Rectal smooth muscle tissue (tissue), 1 donor: Measurements from ENCODE around the gene PHAF1.

Experiments used
- H3K27ac ChIP-seq: one replicate; pipeline ENCODE4 v1.7.0; 2013; ENCODE audit warnings: low read depth, low read length, inconsistent platforms
- H3K27me3 ChIP-seq: one replicate; pipeline ENCODE4 v1.7.0; 2013; ENCODE audit warnings: low read length; ENCODE audit not compliant: control insufficient read depth, insufficient read depth
- H3K36me3 ChIP-seq: one replicate; pipeline ENCODE4 v1.7.0; 2013; ENCODE audit warnings: low read length; ENCODE audit not compliant: control insufficient read depth, insufficient read depth
- H3K4me1 ChIP-seq: one replicate; pipeline ENCODE4 v1.7.0; 2013; ENCODE audit warnings: low read length; ENCODE audit not compliant: control insufficient read depth, insufficient read depth
- H3K4me3 ChIP-seq: one replicate; pipeline ENCODE4 v1.7.0; 2013; ENCODE audit warnings: low read length
- H3K9ac ChIP-seq: one replicate; pipeline ENCODE4 v1.7.0; 2013; ENCODE audit warnings: low read length

The PHAF1 gene

DNA sequence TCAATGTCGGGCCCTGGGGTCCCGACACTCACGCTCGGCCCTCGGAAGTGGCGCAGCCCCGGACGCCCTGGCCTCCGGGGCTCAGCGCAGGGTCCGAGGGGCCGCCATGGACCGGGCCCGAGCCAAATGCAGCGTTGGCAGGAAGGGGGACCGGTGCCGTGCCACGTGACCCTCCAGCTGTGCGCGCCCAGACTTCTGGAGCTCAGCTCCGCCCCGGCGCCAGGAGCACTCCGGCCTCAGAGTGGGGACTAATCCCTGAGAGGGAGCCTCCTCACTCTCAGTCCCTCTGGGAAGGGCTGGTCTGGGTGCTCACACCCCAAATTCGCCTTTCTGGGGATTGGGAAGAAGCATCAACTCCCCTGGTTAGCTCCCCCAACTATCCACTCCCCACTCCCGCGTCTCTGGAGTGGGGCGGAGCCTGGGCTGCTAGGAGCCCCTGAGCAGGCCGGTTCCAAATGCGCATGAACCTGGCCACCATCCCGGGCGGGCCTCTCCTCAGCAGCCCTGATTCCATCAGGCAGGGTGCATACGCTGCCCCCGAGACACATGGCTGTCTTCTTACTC, 41.2 kb downstream of the PHAF1 start, which contains the start of gene B3GNT9:
Gene B3GNT9, minus strand, starts transcription at position 166 of the 564 bp plus-strand sequence. CDS start 513 bp downstream, outside the sequence.
- H3K9ac ChIP-seq, result no peak within 1 kb of the TSS
- peak within 1 kb of the TSS; percentile 70 for H3K27ac ChIP-seq
- no peaks in the 10 kb centered on the region for H3K27me3 ChIP-seq
- peak within 1 kb of the TSS; percentile 69 for H3K4me3 ChIP-seq
- H3K36me3 ChIP-seq, result peaks cover 13% of the 10 kb centered on the region
- no peaks in the 10 kb centered on the region for H3K4me1 ChIP-seq

DNA sequence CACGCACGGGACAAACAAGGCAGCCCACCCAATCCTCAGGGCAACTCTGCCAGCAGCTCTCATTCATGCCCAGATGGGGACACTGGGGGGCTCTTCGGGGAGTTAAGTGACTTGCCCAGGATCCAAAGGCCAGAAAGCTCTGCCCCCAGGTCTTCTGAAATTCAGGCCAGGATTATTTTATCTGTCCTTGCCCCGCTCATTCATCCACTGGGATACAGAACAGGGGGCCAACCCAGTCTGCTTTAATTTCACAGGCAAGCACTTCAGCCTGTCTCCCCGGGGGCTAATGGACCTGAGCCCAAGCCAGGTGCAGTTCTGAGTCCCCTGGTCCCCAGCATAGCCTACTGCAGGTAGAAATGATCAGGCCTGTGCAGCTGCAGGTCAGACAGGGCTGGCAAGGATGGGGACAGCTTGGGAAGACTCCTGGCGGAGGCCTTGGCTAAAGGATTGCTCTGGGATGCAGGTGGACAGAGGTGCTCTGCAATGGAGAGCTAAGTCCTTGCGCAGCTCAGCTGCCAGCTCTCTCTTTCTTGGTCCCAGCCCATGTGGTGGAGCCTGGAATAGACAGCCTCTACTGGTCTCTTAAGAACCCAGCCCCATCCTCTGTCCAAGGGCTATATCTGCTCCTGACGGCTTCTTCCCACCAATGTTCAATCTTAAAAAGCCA, 41.8 kb downstream of the PHAF1 start:
- Histone ChIP-seq H3K9ac (no peak overlapping the region), H3K4me1 (no peaks in the 10 kb centered on the region), H3K27me3 (no peaks in the 10 kb centered on the region), H3K4me3 (peak overlapping the region; percentile 69), H3K27ac (peak overlapping the region; percentile 70), H3K36me3 (peaks cover 11% of the 10 kb centered on the region)

DNA sequence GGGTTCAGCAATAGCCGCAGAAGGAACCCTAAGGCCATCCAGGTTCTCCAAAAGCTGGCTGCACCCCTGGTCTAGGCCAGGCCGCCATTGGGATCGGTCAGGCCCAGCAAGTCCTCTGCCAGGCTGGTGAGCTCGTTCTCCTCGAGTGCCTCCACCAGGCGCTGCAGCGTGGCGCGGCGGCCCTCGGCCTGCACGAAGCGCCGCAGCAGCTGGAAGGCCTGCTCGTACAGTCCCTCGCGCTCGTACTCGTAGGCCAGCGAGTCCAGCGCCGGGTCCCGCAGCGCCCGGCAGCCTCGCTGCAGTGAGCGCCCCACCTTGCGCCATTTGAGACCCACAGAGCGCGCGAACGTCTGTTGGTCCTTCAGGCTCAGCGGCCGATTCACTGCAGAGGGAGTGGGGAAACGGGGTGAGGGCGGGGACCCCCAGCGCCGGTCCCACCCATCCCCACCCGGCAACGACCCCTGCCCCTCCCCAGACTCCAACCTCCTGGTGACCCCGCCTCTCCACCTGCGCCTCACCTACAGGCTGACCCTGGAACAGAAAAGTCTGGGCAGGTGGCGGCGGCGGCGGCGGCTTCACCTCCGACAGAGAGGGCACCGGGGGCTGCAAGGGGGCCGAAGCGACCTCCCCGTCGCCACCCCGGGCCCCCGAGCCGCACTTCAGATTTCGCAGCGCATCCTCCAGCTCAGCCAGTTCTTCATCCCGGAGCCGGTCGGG, 45.0 kb downstream of the PHAF1 start:
- Histone ChIP-seq H3K27ac (no peak overlapping the region), H3K9ac (no peak overlapping the region), H3K4me3 (peak overlapping the region; percentile 43), H3K27me3 (no peaks in the 10 kb centered on the region), H3K36me3 (peaks cover 2% of the 10 kb centered on the region), H3K4me1 (peaks cover 3% of the 10 kb centered on the region)

- H3K27ac ChIP-seq, result no peak overlapping the region
- H3K27me3 ChIP-seq, result no peaks in the 10 kb centered on the region
- H3K36me3 ChIP-seq, result peaks cover 2% of the 10 kb centered on the region
- H3K4me3 ChIP-seq, result peak overlapping the region; percentile 43
- no peak overlapping the region for H3K9ac ChIP-seq
- peaks cover 6% of the 10 kb centered on the region for H3K4me1 ChIP-seq
These were observed 45.8 kb downstream of the PHAF1 start for GRCh38 chr16:67155295-67156142.

DNA sequence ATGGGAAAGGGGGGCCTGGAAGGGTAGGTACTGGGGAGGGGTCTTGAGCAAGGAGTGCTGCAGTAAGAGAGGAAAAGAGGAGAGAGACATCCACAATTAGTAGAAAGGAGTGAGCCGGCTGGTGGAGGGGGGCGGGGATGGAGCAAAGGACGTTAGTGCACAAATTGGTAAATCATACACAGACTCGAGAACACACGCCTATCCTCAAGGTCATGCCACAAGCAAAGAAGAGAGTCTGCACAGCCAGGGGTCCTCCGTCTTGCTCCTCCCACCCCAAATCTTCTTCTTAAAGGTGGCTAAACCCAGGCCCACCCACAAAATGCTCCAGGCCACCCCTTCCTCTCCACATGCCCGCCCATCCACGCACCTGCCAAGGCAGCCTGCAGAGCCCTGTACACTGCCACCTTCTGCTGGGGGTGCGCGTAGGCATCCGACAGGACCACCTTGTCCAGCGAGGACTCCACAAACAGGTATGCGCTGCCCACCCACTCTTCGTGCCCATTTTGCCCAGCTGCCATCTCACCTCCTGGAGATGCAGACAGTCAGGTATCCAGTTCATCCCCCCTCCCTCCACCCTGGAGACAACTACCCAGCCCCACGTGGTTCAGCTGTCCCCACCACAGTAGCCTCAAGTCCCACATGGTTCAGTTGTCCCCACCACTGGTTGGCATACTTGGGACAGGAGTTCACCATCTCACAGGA, 46.6 kb downstream of the PHAF1 start:
- Histone ChIP-seq H3K36me3 (peaks cover 2% of the 10 kb centered on the region), H3K4me1 (peaks cover 6% of the 10 kb centered on the region), H3K27ac (no peak overlapping the region), H3K4me3 (no peak overlapping the region), H3K9ac (no peak overlapping the region), H3K27me3 (no peaks in the 10 kb centered on the region)

- H3K27me3 ChIP-seq, result peaks cover 4% of the 10 kb centered on the region
- peaks cover 2% of the 10 kb centered on the region for H3K36me3 ChIP-seq
- H3K9ac ChIP-seq, result no peak overlapping the region
- H3K4me1 ChIP-seq, result peaks cover 6% of the 10 kb centered on the region
- no peak overlapping the region for H3K4me3 ChIP-seq
- no peak overlapping the region for H3K27ac ChIP-seq
These were observed 47.5 kb downstream of the PHAF1 start for GRCh38 chr16:67157106-67157748.

DNA sequence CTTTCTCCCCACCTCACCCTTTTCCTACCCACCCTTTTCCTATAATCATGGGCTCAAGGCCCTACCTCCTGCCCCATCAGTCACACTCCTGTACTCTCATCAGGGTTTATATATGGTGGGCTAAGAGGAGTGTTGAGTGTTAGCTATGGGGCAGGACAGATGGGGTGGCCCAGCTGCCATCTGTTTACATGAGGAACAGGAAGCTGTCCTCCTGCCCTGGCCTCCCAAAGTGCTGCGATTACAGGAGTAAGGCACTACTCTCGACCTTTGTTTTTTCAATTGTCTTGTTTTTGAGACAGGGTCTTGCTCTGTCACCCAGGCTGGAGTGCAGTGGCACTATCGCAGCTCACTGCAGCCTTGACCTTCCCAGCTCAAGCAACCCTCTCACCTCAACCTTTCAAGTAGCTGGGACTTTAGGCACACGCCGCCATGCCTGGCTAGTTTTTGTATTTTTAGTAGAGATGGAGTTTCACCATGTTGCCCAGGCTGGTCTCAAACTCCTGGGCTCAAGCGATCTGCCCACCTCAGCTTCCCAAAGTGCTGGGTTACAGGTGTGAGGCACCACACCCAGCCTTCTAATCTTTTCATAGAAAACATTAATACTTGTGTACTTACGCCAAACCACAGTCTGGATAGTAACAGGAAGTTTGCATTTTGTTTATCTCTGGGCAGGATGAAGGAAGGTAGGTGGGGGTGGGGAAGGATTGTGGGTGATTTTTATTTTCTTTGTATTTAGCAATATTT, 48.3 kb downstream of the PHAF1 start:
- Histone ChIP-seq H3K4me3 (no peak overlapping the region), H3K4me1 (peaks cover 10% of the 10 kb centered on the region), H3K36me3 (peaks cover 2% of the 10 kb centered on the region), H3K27ac (no peak overlapping the region), H3K27me3 (peaks cover 10% of the 10 kb centered on the region), H3K9ac (no peak overlapping the region)

DNA sequence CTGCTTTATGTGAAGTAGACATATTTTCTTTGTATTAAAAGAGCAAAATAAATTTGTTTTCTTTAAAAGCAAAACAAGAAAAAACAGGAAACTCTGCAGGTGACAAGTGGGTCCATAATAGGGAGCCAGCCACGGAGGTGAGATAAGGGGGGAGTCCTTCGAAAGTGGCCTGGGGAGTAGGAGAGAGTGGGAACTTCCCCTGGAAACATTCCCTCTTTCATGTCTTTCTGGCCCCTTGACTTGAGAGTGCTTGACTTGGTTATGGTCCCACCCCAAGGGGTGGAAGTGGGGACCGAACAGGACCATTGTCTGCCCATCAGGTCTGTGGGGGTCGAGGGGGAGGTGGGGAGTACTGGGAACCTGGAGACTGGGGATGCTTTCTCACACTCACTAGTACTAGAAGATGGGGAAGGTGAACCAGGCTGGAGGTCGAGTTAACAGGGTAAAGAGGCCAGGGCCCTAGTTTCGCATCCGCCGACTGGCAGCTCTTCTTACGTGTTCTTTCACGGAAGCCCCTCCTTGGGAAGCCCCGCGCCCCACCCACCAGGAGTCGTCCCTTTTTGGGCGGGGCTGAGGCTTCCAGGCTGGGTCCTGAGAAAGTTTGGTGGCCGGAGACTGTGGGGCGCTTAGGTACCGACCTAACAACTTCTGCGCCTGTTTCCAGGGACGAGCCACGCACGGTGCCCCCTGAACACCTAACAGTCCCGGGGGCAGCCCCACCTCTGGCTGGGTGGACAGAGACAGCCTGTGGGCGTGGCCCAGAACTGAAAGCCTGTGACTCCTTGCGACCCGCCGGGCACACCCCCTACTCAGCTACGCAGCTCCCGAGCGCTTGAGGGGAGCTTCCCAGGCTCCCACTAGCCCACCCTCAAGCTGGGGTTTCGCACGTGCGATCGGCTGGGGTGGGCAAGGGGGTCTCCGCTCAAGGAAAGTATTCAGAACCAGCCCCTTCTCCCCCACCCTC, 49.2 kb downstream of the PHAF1 start:
- peaks cover 16% of the 10 kb centered on the region for H3K27me3 ChIP-seq
- peak overlapping the region; percentile 95 for H3K4me3 ChIP-seq

GRCh38 chr16:67161595-67162058, 51.9 kb downstream of the PHAF1 start:
- Histone ChIP-seq H3K27me3 (peaks cover 35% of the 10 kb centered on the region), H3K9ac (no peak overlapping the region), H3K4me3 (no peak overlapping the region), H3K4me1 (peaks cover 13% of the 10 kb centered on the region), H3K27ac (no peak overlapping the region), H3K36me3 (no peaks in the 10 kb centered on the region)

More for the DNA sequence above, 49.2 kb downstream of the PHAF1 start:
- Histone ChIP-seq H3K9ac (peak overlapping the region; percentile 74), H3K27ac (peak overlapping the region; percentile 24), H3K36me3 (peaks cover 2% of the 10 kb centered on the region), H3K4me1 (peaks cover 13% of the 10 kb centered on the region)

- peaks cover 13% of the 10 kb centered on the region for H3K4me1 ChIP-seq
- no peak overlapping the region for H3K27ac ChIP-seq
- peaks cover 35% of the 10 kb centered on the region for H3K27me3 ChIP-seq
- H3K4me3 ChIP-seq, result peak overlapping the region; percentile 57
- H3K36me3 ChIP-seq, result no peaks in the 10 kb centered on the region
- no peak overlapping the region for H3K9ac ChIP-seq
These were observed 52.9 kb downstream of the PHAF1 start for GRCh38 chr16:67162506-67163163.
